Measurements from ENCODE around the gene RPL4.

DNA sequence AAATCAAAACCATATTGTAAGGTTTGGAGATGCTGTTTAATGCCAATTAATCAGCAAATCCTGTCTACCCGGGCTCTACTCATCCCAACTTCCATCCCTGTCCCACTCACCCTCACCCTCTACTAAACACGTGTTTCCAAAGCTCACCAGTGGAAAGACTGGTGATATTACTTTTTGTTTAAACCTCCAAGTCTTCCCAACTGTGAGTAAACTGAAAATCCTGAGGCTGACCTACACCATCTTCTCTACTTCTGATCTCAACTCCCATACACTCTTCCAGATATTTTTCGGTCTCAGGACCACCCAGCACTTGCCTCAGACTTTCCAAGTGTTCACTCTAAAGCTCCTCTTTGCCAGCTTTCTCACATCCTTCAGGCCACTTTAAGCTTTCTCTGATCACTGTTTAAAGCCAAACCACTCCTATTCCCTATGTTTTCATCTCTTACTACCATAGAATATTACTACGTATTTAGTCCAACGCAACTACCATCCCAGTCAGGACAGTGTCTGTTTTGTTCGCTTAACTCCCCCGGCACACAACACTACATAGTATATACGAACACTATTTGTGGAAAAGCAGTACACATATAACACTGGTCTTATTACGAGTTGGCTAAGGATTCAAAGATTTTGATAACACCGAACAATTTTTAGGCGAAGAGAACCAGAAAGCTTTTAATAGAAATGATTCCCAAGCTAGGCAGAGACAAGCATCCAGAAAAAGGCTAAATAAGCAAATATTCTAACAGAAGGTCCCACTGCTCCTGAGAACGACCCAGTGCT, 684 bp downstream of the RPL4 start:
- TF ChIP-seq, protein P1, sequence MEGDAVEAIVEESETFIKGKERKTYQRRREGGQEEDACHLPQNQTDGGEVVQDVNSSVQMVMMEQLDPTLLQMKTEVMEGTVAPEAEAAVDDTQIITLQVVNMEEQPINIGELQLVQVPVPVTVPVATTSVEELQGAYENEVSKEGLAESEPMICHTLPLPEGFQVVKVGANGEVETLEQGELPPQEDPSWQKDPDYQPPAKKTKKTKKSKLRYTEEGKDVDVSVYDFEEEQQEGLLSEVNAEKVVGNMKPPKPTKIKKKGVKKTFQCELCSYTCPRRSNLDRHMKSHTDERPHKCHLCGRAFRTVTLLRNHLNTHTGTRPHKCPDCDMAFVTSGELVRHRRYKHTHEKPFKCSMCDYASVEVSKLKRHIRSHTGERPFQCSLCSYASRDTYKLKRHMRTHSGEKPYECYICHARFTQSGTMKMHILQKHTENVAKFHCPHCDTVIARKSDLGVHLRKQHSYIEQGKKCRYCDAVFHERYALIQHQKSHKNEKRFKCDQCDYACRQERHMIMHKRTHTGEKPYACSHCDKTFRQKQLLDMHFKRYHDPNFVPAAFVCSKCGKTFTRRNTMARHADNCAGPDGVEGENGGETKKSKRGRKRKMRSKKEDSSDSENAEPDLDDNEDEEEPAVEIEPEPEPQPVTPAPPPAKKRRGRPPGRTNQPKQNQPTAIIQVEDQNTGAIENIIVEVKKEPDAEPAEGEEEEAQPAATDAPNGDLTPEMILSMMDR (IDR thresholded peaks at IDR 0.05; ENCODE audit: low read depth, low read length, poor library complexity, severe bottlenecking), result no peak
- TF ChIP-seq EZH2phosphoT487 (IDR thresholded peaks at IDR 0.05; ENCODE audit: borderline replicate concordance, low read length), result no peak
